Astrocyte (in vitro differentiated cells and primary cell): ENCODE results near the gene AXL. TPM values are rescaled to one million over a fixed set of nuclear protein-coding genes. Genes with fewer than 3 reads are reported as not detected.
A peak's percentile ranks its signal among the peaks of the same experiment; 100 is the strongest.

ENCODE experiments used
- DNase-seq: peaks from one replicate; pipeline ENCODE4 v3.0.0-alpha.2; 2010; ENCODE audit warnings: low read depth
- FAIRE-seq: peaks from 2 replicates; lab custom pipeline; 2011; peaks lifted over from hg19 to GRCh38; lab: Jason Lieb, UNC
- H2AFZ ChIP-seq: 2 replicates; pipeline ENCODE4 v1.6.0; 2012; ENCODE audit warnings: low read depth, low read length, inconsistent platforms
- H3K27ac ChIP-seq: 2 replicates; pipeline ENCODE4 v1.5.1; 2011; ENCODE audit warnings: low read depth, low read length, inconsistent platforms
- H3K27me3 ChIP-seq: 2 replicates; pipeline ENCODE4 v1.6.0; 2011; ENCODE audit warnings: low read length, inconsistent platforms; ENCODE audit not compliant: insufficient read depth
- H3K36me3 ChIP-seq: 2 replicates; pipeline ENCODE4 v1.5.1; 2011; ENCODE audit warnings: low read length, inconsistent platforms; ENCODE audit not compliant: insufficient read depth
- H3K4me1 ChIP-seq: 2 replicates; pipeline ENCODE4 v1.5.1; 2011; ENCODE audit warnings: low read length, inconsistent platforms; ENCODE audit not compliant: insufficient read depth
- H3K4me2 ChIP-seq: 2 replicates; pipeline ENCODE4 v1.6.0; 2012; ENCODE audit warnings: low read length, inconsistent platforms
- H3K4me3 ChIP-seq: 2 replicates; pipeline ENCODE4 v1.5.1; 2011; ENCODE audit warnings: low read depth, mild to moderate bottlenecking, low read length, inconsistent platforms; ENCODE audit not compliant: insufficient read depth
- H3K79me2 ChIP-seq: 2 replicates; pipeline ENCODE4 v1.6.0; 2012; ENCODE audit warnings: mild to moderate bottlenecking, low read length, inconsistent platforms; ENCODE audit not compliant: insufficient read depth
- H3K9ac ChIP-seq: 2 replicates; pipeline ENCODE4 v1.6.0; 2012; ENCODE audit warnings: mild to moderate bottlenecking, low read length, inconsistent platforms
- H3K9me3 ChIP-seq: 2 replicates; pipeline ENCODE4 v1.5.1; 2012; ENCODE audit warnings: low read depth, mild to moderate bottlenecking, low read length, inconsistent platforms; ENCODE audit not compliant: insufficient read depth
- H4K20me1 ChIP-seq: 2 replicates; pipeline ENCODE4 v1.6.0; 2012; ENCODE audit warnings: low read length, inconsistent platforms; ENCODE audit not compliant: insufficient read depth
- H3K27ac Mint-ChIP-seq: one replicate; pipeline ENCODE4 v1.8.0; 2021; ENCODE audit warnings: mild to moderate bottlenecking, mixed read lengths; ENCODE audit not compliant: unreplicated experiment
- H3K27me3 Mint-ChIP-seq: one replicate; pipeline ENCODE4 v1.8.0; 2021; ENCODE audit warnings: low read depth, mixed read lengths; ENCODE audit not compliant: unreplicated experiment
- H3K36me3 Mint-ChIP-seq: one replicate; pipeline ENCODE4 v1.8.0; 2021; ENCODE audit warnings: low read depth, mixed read lengths; ENCODE audit not compliant: unreplicated experiment
- H3K4me1 Mint-ChIP-seq: one replicate; pipeline ENCODE4 v1.8.0; 2021; ENCODE audit warnings: low read depth, mixed read lengths; ENCODE audit not compliant: unreplicated experiment
- H3K4me3 Mint-ChIP-seq: one replicate; pipeline ENCODE4 v1.8.0; 2021; ENCODE audit warnings: mild to moderate bottlenecking, moderate library complexity, mixed read lengths; ENCODE audit not compliant: unreplicated experiment
- H3K9me3 Mint-ChIP-seq: one replicate; pipeline ENCODE4 v1.8.0; 2021; ENCODE audit warnings: mild to moderate bottlenecking, mixed read lengths; ENCODE audit not compliant: unreplicated experiment
- CTCF ChIP-seq: IDR thresholded peaks from 2 replicates; pipeline ENCODE4 v1.5.1; 2011; ENCODE audit warnings: low read depth, mild to moderate bottlenecking, inconsistent platforms, low read length, moderate library complexity; ENCODE audit not compliant: insufficient read depth
- EZH2 ChIP-seq: IDR thresholded peaks from 2 replicates; pipeline ENCODE4 v1.6.1; 2012; ENCODE audit warnings: mild to moderate bottlenecking, low read length, inconsistent platforms; ENCODE audit not compliant: insufficient read depth
- total RNA-seq: library from RNA; stranded (reverse); gene quantifications from 2 replicates; pipeline ENCODE4 v1.2.1, GENCODE V29; 2021

Gene AXL
- total RNA-seq, 1 donor from 2014 or later = 156 TPM

DNA sequence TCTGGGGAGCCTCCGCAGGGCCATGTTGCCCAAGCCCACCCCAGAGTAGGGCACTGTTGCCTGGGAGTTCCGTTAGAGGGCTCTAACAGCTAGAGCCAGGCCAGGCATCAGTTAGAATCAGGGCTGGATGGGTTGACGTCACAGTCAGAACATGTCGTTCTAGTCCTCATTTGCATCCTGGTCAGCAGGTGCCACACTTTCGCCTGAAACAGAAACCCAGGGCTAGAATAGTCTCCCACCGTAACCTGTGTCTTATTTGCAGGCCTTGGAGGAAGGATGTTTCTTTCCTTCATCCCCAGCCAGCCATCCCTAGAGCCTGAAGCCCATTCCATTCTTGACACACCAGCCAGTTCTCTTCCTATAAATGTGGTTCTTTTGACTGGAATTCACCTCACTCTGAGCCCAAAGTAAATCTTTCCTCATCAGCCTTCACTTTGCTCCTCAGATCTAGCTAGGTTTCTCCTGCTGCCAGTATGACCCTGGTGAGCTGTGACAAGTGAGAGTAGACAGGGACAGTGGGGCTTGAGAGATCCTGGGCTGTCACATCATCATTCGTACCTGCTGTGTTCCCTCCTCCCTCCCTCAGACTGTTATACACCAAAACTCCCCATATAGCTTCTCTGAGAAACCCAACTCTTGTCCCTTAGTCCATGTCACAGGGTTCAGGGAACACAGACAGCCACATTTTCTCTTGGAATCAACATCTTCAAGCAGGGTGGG lies 78.8 kb downstream of the AXL start:
- Histone ChIP-seq H4K20me1 (peaks cover 77% of the 10 kb centered on the region), H3K4me2 (peak overlapping the region; percentile 59), H3K27ac (peak overlapping the region; percentile 94), H3K4me1 (peaks cover 33% of the 10 kb centered on the region), H3K4me3 (no peak overlapping the region), H2AFZ (no peak overlapping the region), H3K27me3 (no peaks in the 10 kb centered on the region), H3K79me2 (peaks cover 43% of the 10 kb centered on the region), H3K9ac (peak overlapping the region; percentile 85), H3K36me3 (peaks cover 88% of the 10 kb centered on the region), H3K9me3 (no peaks in the 10 kb centered on the region)
- Mint-ChIP-seq H3K9me3 (no peaks in the 10 kb centered on the region), H3K36me3 (peaks cover 48% of the 10 kb centered on the region), H3K4me3 (peak overlapping the region; percentile 47), H3K27ac (peak overlapping the region; percentile 98), H3K27me3 (no peaks in the 10 kb centered on the region), H3K4me1 (peaks cover 30% of the 10 kb centered on the region)
- no peak for FAIRE-seq
- DNase-seq = no peak
- TF ChIP-seq EZH2 = no peak
- no peak for TF ChIP-seq CTCF

GRCh38 chr19:41298348-41298964 lies 79.4 kb downstream of the AXL start:
- H3K79me2 ChIP-seq = peaks cover 43% of the 10 kb centered on the region
- H3K4me3 Mint-ChIP-seq = peak overlapping the region; percentile 54
- H3K4me2 ChIP-seq = peak overlapping the region; percentile 59
- no peaks in the 10 kb centered on the region for H3K27me3 ChIP-seq
- H3K27me3 Mint-ChIP-seq = no peaks in the 10 kb centered on the region
- peaks cover 49% of the 10 kb centered on the region for H3K36me3 Mint-ChIP-seq
- H3K27ac ChIP-seq = peak overlapping the region; percentile 94
- TF ChIP-seq EZH2 = no peak
- TF ChIP-seq CTCF = no peak
- H3K36me3 ChIP-seq = peaks cover 88% of the 10 kb centered on the region
- peak overlapping the region; percentile 98 for H3K27ac Mint-ChIP-seq
- peaks cover 33% of the 10 kb centered on the region for H3K4me1 ChIP-seq
- H3K9me3 ChIP-seq = no peaks in the 10 kb centered on the region
- peak; percentile 71 for DNase-seq
- FAIRE-seq = peak; percentile 55
- H2AFZ ChIP-seq = no peak overlapping the region
- H3K9ac ChIP-seq = peak overlapping the region; percentile 85
- no peaks in the 10 kb centered on the region for H3K9me3 Mint-ChIP-seq
- peaks cover 30% of the 10 kb centered on the region for H3K4me1 Mint-ChIP-seq
- H3K4me3 ChIP-seq = no peak overlapping the region
- peaks cover 74% of the 10 kb centered on the region for H4K20me1 ChIP-seq
